LNCaP clone FGC (cell line): ENCODE data around the gene TMC1.

Source experiments
- DNase-seq: peaks from one replicate; pipeline ENCODE4 v3.0.0-alpha.2; 2011; ENCODE audit warnings: low read depth
- H3K4me3 ChIP-seq: 2 replicates; pipeline ENCODE4 v1.5.1; 2011; ENCODE audit warnings: mild to moderate bottlenecking, low read depth, low read length, control low read depth
- CTCF ChIP-seq: IDR thresholded peaks from 2 replicates; pipeline ENCODE4 v1.5.1; 2012; ENCODE audit warnings: mild to moderate bottlenecking; ENCODE audit not compliant: control insufficient read depth, insufficient read depth; ENCODE audit errors: extremely low read depth

TMC1 gene

DNA sequence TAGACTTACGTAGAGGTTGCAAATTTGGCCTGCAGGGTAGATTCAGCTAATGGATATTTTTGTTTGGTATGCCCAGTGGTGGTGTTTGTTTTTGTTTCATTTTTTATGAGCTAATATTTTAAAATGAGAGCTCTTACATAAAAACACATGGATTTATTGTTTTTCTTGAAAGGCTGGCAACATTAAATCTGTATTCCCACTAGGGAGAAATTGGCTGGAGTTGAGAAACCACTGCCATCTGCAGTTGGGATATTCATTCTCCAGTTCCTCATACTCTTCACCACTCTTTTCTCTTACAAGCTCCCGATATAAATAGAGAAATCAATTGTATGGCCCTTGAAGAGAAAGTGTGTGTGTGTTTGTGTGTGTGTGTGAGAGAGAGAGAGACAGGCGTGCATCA, 288.2 kb downstream of the TMC1 start:
- no peak overlapping the region for H3K4me3 ChIP-seq
- DNase-seq: no peak
- TF ChIP-seq CTCF: no peak

DNA sequence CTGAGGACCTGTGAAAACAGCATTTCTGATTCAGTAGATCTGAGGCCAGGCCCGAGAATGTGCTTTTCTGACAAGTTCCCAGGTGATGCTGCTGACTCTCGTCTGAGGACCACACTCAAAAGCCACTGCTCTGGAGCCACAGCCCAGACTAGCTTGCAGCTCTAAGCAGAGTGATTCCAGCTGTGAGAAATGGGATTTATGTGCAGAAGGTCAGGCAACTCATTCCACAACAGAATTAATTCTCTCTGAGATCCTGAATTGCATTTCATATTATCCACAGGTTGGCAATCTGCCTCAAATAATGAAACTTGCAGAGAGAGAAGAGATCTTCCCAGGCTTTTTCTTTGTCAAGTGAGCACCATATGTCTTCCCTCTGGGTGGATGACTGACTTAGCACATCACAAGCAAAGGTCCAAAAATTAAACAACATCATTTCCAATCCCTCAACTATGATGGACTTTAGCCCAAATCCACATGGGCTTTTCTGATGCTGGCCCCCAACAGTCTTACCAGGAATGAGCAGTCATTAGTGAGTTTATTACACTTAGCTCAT, 291.2 kb downstream of the TMC1 start:
- no peak overlapping the region for H3K4me3 ChIP-seq
- no peak for TF ChIP-seq CTCF
- DNase-seq: no peak

DNA sequence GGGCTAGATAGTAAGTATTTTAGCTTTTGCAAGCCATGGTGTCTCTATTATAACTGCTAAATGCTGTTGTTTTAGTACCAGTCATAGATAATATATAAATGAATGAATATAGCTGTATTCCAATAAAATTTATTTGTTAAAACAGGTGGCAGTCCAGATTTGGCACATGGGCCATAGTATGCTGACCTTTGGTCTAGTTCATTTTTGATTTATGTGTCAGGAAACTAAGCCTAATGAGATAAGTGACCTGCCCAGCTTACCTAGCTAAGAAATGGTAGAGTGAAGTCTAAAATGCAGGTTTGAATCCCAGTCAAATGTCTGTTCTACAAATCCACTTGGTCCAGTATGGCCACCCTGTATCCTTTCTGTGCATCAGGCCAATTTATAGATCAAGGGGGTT, 292.1 kb downstream of the TMC1 start:
- H3K4me3 ChIP-seq: no peak overlapping the region
- TF ChIP-seq CTCF: no peak
- no peak for DNase-seq

GRCh38 chr9:72814083-72814597, 292.7 kb downstream of the TMC1 start:
- H3K4me3 ChIP-seq: no peak overlapping the region
- TF ChIP-seq CTCF: no peak
- DNase-seq: no peak

DNA sequence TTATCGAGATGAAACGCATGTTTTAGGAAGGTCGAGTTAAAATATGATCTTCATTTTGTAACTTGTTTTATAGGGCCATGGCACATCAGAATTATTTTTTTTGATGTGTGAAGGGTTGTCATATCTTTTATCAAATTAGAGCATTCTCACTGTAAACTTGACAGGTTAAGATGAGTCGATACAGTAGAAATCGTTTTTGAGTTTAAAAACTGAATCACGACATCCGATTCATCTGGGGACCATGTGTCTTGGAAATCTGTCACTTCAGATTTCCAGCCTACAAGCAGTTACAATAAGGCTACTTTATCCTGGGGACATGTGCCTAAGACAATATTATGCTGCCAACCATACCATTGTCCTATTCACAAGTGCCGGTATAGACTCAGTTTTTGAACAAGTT, 295.3 kb downstream of the TMC1 start:
- TF ChIP-seq CTCF: no peak
- no peak for DNase-seq
- H3K4me3 ChIP-seq: no peak overlapping the region

- no peak overlapping the region for H3K4me3 ChIP-seq
- DNase-seq: no peak
- no peak for TF ChIP-seq CTCF
These were observed 296.0 kb downstream of the TMC1 start for GRCh38 chr9:72817413-72817812.

GRCh38 chr9:72818385-72818784, 297.0 kb downstream of the TMC1 start:
- TF ChIP-seq CTCF: no peak
- DNase-seq: no peak
- no peak overlapping the region for H3K4me3 ChIP-seq
